ENCODE measurements around the gene ICAM1. TPM values are rescaled to one million over a fixed set of nuclear protein-coding genes. Genes with fewer than 3 reads are reported as not detected.

The ICAM1 gene
- total and polyA plus RNA-seq, 2 of the 8 experiments (the other 6 are each of a cell fraction or from before 2014, with no cell fraction given), result 4.0 to 9.4 TPM

- no peak overlapping the region for H2BK5ac ChIP-seq (ENCODE audit: low read depth, low read length)
These were observed 12.6 kb downstream of the ICAM1 start for GRCh38 chr19:10283301-10284064.

More at GRCh38 chr19:10283301-10284064, 12.6 kb downstream of the ICAM1 start:
- FAIRE-seq, result no peak
- no peak overlapping the region for H3K27ac ChIP-seq (ENCODE audit: low read depth, low read length)
- no peak overlapping the region for H2AFZ ChIP-seq (ENCODE audit: low read length)
- H2BK20ac ChIP-seq (ENCODE audit: low read length), result no peak overlapping the region
- ChIA-PET CTCF (ENCODE audit: partially characterized antibody) (interaction anchor here (1.0 to 11.6 kb wide), 4 partner anchors 9 to 106 kb away, joined by 3 to 94 read pairs (median 4); partner anchors contain the start of gene ICAM1), POLR2A (ENCODE audit: partially characterized antibody) (interaction anchor here (0.8 kb wide), 1 partner anchor 12 kb away, joined by 3 read pairs; the partner anchor contains the start of gene ICAM1)
- no peak overlapping the region for H2BK15ac ChIP-seq (ENCODE audit: low read length)
- WGBS, 2 experiments (ENCODE audit: extremely low coverage in 1 of 2, insufficient coverage in 1 of 2, insufficient read length in 1 of 2, insufficient replicate concordance in 2 of 2, low coverage in 1 of 2, low lambda C conversion rate in 2 of 2, missing lambda C conversion rate in 1 of 2), result 83% methylated on average over 23 of the region's 23 CpGs; no CpG with 5 or more reads in 1 of the 2 experiments
- H3K23me2 ChIP-seq (ENCODE audit: low read depth, low read length), result peaks cover 4% of the 10 kb centered on the region; the same call in 1 of the 2 replicates
- H4K5ac ChIP-seq (ENCODE audit: insufficient read length, low read depth, low read length), result no peak overlapping the region
- H2AK5ac ChIP-seq (ENCODE audit: low read depth, low read length), result no peak overlapping the region
- no peak overlapping the region for H3K23ac ChIP-seq (ENCODE audit: insufficient read length)
- H4K20me1 ChIP-seq (replicated peaks in 1 of 2; ENCODE audit: control insufficient read depth in 1 of 2, insufficient read depth in 2 of 2, low read length in 2 of 2), result no peaks in the 10 kb centered on the region
- H3K36me3 ChIP-seq (ENCODE audit: control insufficient read depth in 2 of 4, insufficient read depth in 4 of 4, low read length in 3 of 4), result no peaks in the 10 kb centered on the region
- H3K4ac ChIP-seq (replicated peaks; ENCODE audit: insufficient read length, low read depth, low read length), result no peak overlapping the region
- no peak overlapping the region for H3K14ac ChIP-seq (ENCODE audit: insufficient read length)
- no peaks in the 10 kb centered on the region for H3K9me3 ChIP-seq (ENCODE audit: insufficient read depth in 2 of 2, low read depth in 1 of 2, low read length in 1 of 2)
- no peak overlapping the region for H3K4me2 ChIP-seq (ENCODE audit: insufficient read depth in 1 of 2, low read depth in 2 of 2, low read length in 2 of 2)
- H3K79me1 ChIP-seq (ENCODE audit: low read depth, low read length), result no peaks in the 10 kb centered on the region; the same call in 1 of the 2 replicates
- TF ChIP-seq CREB1 (IDR thresholded peaks at IDR 0.05), result no peak
- TF ChIP-seq HDAC2 (IDR thresholded peaks at IDR 0.05; ENCODE audit: borderline replicate concordance in 1 of 2, low read depth in 2 of 2, low read length in 2 of 2), result no peak
- TF ChIP-seq JUND (IDR thresholded peaks at IDR 0.05; ENCODE audit: low read length), result no peak
- no peak for TF ChIP-seq POLR2A (IDR thresholded peaks at IDR 0.05; ENCODE audit: control extremely low read depth in 1 of 2, low read depth in 2 of 2, low read length in 2 of 2)
- no peak for TF ChIP-seq RFX5 (IDR thresholded peaks at IDR 0.05; ENCODE audit: borderline replicate concordance, low read depth, low read length)
- no peak overlapping the region for H2BK12ac ChIP-seq (ENCODE audit: low read depth, low read length)
- no peak overlapping the region for H4K91ac ChIP-seq (replicated peaks; ENCODE audit: insufficient read length, low read length)
- no peak overlapping the region for H3K4me3 ChIP-seq (ENCODE audit: extremely low read depth in 1 of 4, insufficient read depth in 2 of 4, low read depth in 3 of 4, low read length in 4 of 4)
- DNase-seq (ENCODE audit: low read depth in 1 of 2, low spot score in 2 of 2), result no peak
- no peak overlapping the region for H3K9ac ChIP-seq (replicated peaks in 1 of 4; ENCODE audit: extremely low read depth in 1 of 4, low read depth in 3 of 4, low read length in 3 of 4)
- peaks cover 0 to 12% (median 5%) of the 10 kb centered on the region in 4 experiments; a peak in 6 of 7 replicates for H3K4me1 ChIP-seq (replicated peaks in 1 of 4; ENCODE audit: control insufficient read depth in 3 of 4, insufficient read depth in 4 of 4, low read length in 3 of 4)
- peaks cover 8 to 17% (median 13%) of the 10 kb centered on the region in 4 experiments for H3K27me3 ChIP-seq (replicated peaks in 1 of 4; ENCODE audit: control insufficient read depth in 3 of 4, extremely low read depth in 1 of 4, insufficient read depth in 3 of 4, low read length in 3 of 4)
- no peak overlapping the region for H3K18ac ChIP-seq (ENCODE audit: extremely low read depth, low read length)
- no peak overlapping the region for H2BK120ac ChIP-seq (replicated peaks; ENCODE audit: low read depth, low read length)
- H3K56ac ChIP-seq (replicated peaks; ENCODE audit: insufficient read length, low read depth, low read length), result no peak overlapping the region
- H4K8ac ChIP-seq (ENCODE audit: extremely low read depth, insufficient read depth, low read length), result no peak overlapping the region
- no peaks in the 10 kb centered on the region for H3K79me2 ChIP-seq (ENCODE audit: control insufficient read depth in 1 of 2, insufficient read depth in 2 of 2, low read length in 2 of 2)

All from H1 (cell line).